ENCODE results near the gene BANF2. TPM values are rescaled to one million over a fixed set of nuclear protein-coding genes. Genes with fewer than 3 reads are reported as not detected.

BANF2 gene
- total RNA-seq, 1 donor from 2014 or later: not detected

DNA sequence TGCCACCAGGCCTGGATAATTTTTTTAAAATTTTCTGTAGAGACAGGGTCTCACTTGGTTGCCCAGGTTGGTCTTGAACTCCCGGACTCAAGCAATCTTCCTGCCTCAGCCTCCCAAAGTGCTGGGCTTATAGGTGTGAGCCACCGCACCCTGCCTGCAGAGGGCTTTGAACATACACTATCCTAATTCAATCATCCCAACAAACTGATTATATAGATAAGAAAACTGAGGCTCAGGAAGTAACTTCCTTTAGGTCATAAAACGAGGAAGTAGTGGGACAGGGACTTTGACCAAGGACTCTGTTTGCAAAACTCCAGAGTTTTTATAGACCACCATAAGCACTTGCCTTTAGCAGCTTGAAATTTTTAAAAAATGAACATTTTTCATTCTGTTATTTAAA is 5.0 kb upstream of the BANF2 start:
- Histone ChIP-seq H3K4me1 (no peaks in the 10 kb centered on the region), H3K27ac (no peak overlapping the region), H3K9me3 (no peaks in the 10 kb centered on the region), H3K36me3 (no peaks in the 10 kb centered on the region), H3K4me3 (no peak overlapping the region), H3K27me3 (no peaks in the 10 kb centered on the region)
- ATAC-seq (no peak), DNase-seq (no peak)
- intact Hi-C loops (cut with DNase I): no loop called here
- TF ChIP-seq, protein P1, sequence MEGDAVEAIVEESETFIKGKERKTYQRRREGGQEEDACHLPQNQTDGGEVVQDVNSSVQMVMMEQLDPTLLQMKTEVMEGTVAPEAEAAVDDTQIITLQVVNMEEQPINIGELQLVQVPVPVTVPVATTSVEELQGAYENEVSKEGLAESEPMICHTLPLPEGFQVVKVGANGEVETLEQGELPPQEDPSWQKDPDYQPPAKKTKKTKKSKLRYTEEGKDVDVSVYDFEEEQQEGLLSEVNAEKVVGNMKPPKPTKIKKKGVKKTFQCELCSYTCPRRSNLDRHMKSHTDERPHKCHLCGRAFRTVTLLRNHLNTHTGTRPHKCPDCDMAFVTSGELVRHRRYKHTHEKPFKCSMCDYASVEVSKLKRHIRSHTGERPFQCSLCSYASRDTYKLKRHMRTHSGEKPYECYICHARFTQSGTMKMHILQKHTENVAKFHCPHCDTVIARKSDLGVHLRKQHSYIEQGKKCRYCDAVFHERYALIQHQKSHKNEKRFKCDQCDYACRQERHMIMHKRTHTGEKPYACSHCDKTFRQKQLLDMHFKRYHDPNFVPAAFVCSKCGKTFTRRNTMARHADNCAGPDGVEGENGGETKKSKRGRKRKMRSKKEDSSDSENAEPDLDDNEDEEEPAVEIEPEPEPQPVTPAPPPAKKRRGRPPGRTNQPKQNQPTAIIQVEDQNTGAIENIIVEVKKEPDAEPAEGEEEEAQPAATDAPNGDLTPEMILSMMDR (IDR thresholded peaks at IDR 0.05): no peak

DNA sequence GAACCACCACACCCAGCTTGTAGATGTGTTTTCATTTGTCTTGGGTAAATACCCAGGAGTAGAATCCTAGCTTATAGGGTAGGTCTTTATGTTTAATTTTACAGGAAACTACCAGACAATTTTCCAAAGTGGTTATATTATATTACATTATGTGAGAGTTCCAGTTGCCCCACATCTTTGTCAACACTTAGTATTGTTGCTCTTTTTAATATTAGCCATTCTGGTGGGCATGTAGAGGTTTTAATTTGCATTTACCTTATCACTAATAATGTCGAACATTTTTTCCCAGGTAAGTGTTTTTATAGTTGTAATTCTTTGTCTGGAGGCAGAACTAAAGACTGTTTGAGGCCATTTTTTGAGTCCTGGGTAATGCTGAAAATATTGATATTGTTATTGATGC is 3.5 kb upstream of the BANF2 start:
- ATAC-seq (no peak), DNase-seq (no peak)
- no peaks in the 10 kb centered on the region for H3K4me1 ChIP-seq
- intact Hi-C loops (cut with DNase I): no loop called here
- H3K27ac ChIP-seq: no peak overlapping the region
- H3K27me3 ChIP-seq: no peaks in the 10 kb centered on the region
- TF ChIP-seq, protein P1 (IDR thresholded peaks at IDR 0.05): no peak
- no peaks in the 10 kb centered on the region for H3K9me3 ChIP-seq
- H3K4me3 ChIP-seq: no peak overlapping the region
- H3K36me3 ChIP-seq: no peaks in the 10 kb centered on the region

DNA sequence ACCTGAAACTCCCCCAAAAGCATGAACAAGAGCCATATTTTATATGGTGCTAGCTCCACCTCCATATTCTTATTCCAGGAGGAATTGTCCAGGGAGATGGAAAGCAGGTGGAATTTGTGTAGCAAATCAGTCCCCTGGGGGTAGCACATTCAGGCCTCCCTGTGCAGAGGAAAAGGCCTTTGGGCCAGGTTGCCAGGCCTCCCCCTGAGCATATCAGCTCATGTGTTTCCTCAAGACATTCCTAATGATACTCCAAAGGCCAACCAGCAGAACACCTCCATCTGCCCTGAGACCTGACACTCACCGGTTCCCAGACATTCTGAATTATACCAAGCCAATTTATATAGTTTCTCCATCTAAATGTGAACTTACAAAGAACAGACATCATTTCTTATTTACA is 2.6 kb upstream of the BANF2 start:
- no peak for DNase-seq
- Histone ChIP-seq H3K9me3 (no peaks in the 10 kb centered on the region), H3K4me1 (no peaks in the 10 kb centered on the region), H3K36me3 (no peaks in the 10 kb centered on the region), H3K27ac (no peak overlapping the region), H3K4me3 (no peak overlapping the region), H3K27me3 (no peaks in the 10 kb centered on the region)
- TF ChIP-seq, protein P1 (IDR thresholded peaks at IDR 0.05): no peak
- intact Hi-C loops (cut with DNase I): no loop called here
- ATAC-seq: no peak

DNA sequence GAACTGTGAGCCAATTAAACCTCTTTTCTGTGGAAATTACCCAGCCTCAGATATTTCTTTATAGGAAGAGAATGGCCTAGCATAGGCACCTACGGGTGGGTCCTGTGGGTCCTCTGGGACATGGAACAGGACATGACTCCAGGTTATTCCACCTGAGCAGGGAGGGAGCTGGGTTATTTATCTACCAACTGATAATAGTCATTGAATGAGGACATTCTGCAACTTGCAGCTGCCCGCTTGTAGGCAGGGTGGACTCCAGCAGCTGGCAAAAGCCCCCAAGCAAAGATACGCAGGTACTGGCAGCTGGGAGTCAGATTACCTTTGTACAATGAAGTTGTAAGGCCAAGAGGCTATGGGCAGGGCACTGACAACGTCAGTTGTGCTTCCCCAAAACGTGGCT is 1.4 kb upstream of the BANF2 start:
- TF ChIP-seq, protein P1 (IDR thresholded peaks at IDR 0.05): no peak
- DNase-seq: no peak
- no peak overlapping the region for H3K4me3 ChIP-seq
- no peaks in the 10 kb centered on the region for H3K9me3 ChIP-seq
- H3K27ac ChIP-seq: no peak overlapping the region
- no peaks in the 10 kb centered on the region for H3K27me3 ChIP-seq
- no peaks in the 10 kb centered on the region for H3K36me3 ChIP-seq
- intact Hi-C loops (cut with DNase I): no loop called here
- ATAC-seq: no peak
- no peaks in the 10 kb centered on the region for H3K4me1 ChIP-seq

DNA sequence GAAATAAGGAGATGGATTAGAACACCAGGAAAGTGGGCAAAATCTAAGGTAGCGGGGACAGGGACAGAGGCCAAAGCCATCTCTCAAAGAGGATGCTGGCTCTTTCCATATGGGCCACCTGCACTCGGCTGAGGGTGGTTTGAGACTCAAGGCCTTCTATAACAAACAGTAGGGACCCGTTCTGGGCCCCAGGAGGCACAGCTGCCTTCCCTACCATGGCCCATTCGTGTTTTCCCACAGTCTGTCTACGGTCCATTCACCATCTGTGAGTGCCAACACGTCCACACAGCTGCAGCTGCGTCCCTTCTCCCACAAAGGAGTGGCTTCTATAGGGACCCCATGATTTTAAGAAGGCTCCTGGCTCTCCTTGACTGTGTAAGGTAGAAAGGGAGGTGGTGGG is 871 bp downstream of the BANF2 start:
- Histone ChIP-seq H3K27me3 (no peaks in the 10 kb centered on the region), H3K36me3 (no peaks in the 10 kb centered on the region), H3K4me3 (no peak overlapping the region), H3K4me1 (no peaks in the 10 kb centered on the region), H3K27ac (no peak overlapping the region), H3K9me3 (no peaks in the 10 kb centered on the region)
- DNase-seq (no peak), ATAC-seq (no peak)
- intact Hi-C loops (cut with DNase I): no loop called here
- TF ChIP-seq, protein P1 (IDR thresholded peaks at IDR 0.05): no peak

DNA sequence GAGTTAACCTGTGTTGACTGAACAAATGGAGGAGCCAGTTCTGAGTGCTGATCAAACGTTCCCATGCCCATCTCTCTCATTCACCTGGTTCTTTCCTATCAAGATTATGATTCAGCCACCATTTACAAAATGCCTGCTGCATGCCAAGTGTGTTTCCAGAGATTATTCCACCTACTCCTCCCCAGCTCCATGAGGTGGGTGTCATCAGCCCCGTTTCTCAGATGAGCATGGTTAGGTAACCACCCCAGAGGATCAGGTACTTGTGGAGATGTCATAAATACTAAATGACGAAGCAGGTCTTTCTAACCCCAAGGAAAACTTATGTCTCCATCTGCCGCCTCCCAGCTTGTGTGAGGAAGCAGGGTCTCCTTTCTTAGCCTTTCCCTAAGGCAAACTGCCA is 2.1 kb downstream of the BANF2 start:
- Histone ChIP-seq H3K27me3 (no peaks in the 10 kb centered on the region), H3K27ac (no peak overlapping the region), H3K9me3 (no peaks in the 10 kb centered on the region), H3K4me1 (no peaks in the 10 kb centered on the region), H3K4me3 (no peak overlapping the region), H3K36me3 (no peaks in the 10 kb centered on the region)
- ATAC-seq (no peak), DNase-seq (no peak)
- intact Hi-C loops (cut with DNase I): no loop called here
- TF ChIP-seq, protein P1 (IDR thresholded peaks at IDR 0.05): no peak

Measured in upper lobe of right lung (tissue), 1 donor.